Measurements from ENCODE around the gene MVP.

DNA sequence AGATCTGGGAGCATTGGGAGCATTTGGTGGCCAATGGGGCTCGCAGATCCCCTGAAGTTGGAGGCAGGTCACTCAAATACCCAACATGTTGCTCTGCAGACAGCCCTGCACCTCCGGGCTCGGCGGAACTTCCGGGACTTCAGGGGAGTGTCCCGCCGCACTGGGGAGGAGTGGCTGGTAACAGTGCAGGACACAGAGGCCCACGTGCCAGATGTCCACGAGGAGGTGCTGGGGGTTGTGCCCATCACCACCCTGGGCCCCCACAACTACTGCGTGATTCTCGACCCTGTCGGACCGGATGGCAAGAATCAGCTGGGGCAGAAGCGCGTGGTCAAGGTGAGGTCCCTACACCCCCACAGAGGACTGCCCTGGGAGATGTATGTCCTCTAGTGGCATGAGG lies 16.4 kb downstream of the MVP start:
- TF ChIP-seq CTCF (IDR thresholded peaks at IDR 0.05) (no peak), EZH2 (IDR thresholded peaks at IDR 0.05; ENCODE audit: borderline replicate concordance, insufficient read depth, low read depth, low read length, poor library complexity, severe bottlenecking) (no peak)

Data from B cell (primary cell).